GM06990 (cell line): Measurements from ENCODE around the gene TMEM158.

ENCODE experiments used
- DNase-seq: peaks from one replicate; pipeline ENCODE4 v3.0.0-alpha.2; 2011; ENCODE audit not compliant: insufficient read length; ENCODE audit errors: extremely low read depth
- H3K27me3 ChIP-seq: replicated peaks from 2 replicates; pipeline ENCODE4 v1.6.0; 2011; ENCODE audit warnings: low read length; ENCODE audit not compliant: control insufficient read depth, insufficient read depth
- H3K36me3 ChIP-seq: 2 replicates; pipeline ENCODE4 v1.5.1; 2011; ENCODE audit warnings: low read length; ENCODE audit not compliant: control insufficient read depth, insufficient read depth
- H3K4me3 ChIP-seq: replicated peaks from 2 replicates; pipeline ENCODE4 v1.5.1; 2011; ENCODE audit warnings: low read depth, mild to moderate bottlenecking, control low read depth, low read length
- TF ChIP-seq, protein P1 (sequence below): IDR thresholded peaks from 2 replicates; pipeline ENCODE4 v1.5.1; 2011; ENCODE audit warnings: low read length, control low read depth, mild to moderate bottlenecking, inconsistent platforms; ENCODE audit not compliant: insufficient read depth, poor library complexity, severe bottlenecking

Gene TMEM158

GRCh38 chr3:45176912-45177311 is 49.2 kb downstream of the TMEM158 start:
- TF ChIP-seq, protein P1, sequence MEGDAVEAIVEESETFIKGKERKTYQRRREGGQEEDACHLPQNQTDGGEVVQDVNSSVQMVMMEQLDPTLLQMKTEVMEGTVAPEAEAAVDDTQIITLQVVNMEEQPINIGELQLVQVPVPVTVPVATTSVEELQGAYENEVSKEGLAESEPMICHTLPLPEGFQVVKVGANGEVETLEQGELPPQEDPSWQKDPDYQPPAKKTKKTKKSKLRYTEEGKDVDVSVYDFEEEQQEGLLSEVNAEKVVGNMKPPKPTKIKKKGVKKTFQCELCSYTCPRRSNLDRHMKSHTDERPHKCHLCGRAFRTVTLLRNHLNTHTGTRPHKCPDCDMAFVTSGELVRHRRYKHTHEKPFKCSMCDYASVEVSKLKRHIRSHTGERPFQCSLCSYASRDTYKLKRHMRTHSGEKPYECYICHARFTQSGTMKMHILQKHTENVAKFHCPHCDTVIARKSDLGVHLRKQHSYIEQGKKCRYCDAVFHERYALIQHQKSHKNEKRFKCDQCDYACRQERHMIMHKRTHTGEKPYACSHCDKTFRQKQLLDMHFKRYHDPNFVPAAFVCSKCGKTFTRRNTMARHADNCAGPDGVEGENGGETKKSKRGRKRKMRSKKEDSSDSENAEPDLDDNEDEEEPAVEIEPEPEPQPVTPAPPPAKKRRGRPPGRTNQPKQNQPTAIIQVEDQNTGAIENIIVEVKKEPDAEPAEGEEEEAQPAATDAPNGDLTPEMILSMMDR: no peak
- H3K36me3 ChIP-seq: no peaks in the 10 kb centered on the region
- no peak for DNase-seq

More at GRCh38 chr3:45176912-45177311, 49.2 kb downstream of the TMEM158 start:
- Histone ChIP-seq H3K4me3 (no peak overlapping the region), H3K27me3 (0 out of 2 replicates have a peak, but pooled peaks cover 2% of the 10 kb centered on the region)
